ENCODE data around the gene AGPAT3. TPM values are rescaled to one million over a fixed set of nuclear protein-coding genes. Genes with fewer than 3 reads are reported as not detected.

AGPAT3 gene
- total and polyA plus RNA-seq, 7 donors, result 14.4 to 48.5 (median 20.3) TPM

GRCh38 chr21:43872531-43873197 lies 7.6 kb downstream of the AGPAT3 start:
- WGBS, 2 donors, result 90 to 93% methylated on average over 16 of the region's 16 CpGs
- TF ChIP-seq, protein P1, sequence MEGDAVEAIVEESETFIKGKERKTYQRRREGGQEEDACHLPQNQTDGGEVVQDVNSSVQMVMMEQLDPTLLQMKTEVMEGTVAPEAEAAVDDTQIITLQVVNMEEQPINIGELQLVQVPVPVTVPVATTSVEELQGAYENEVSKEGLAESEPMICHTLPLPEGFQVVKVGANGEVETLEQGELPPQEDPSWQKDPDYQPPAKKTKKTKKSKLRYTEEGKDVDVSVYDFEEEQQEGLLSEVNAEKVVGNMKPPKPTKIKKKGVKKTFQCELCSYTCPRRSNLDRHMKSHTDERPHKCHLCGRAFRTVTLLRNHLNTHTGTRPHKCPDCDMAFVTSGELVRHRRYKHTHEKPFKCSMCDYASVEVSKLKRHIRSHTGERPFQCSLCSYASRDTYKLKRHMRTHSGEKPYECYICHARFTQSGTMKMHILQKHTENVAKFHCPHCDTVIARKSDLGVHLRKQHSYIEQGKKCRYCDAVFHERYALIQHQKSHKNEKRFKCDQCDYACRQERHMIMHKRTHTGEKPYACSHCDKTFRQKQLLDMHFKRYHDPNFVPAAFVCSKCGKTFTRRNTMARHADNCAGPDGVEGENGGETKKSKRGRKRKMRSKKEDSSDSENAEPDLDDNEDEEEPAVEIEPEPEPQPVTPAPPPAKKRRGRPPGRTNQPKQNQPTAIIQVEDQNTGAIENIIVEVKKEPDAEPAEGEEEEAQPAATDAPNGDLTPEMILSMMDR (IDR thresholded peaks at IDR 0.05), result no peak
- TF ChIP-seq POLR2A (IDR thresholded peaks at IDR 0.05), result no peak
- TF ChIP-seq POLR2AphosphoS5 (IDR thresholded peaks at IDR 0.05), result no peak
- TF ChIP-seq EP300 (IDR thresholded peaks at IDR 0.05), result no peak
- no peak for DNase-seq

DNA sequence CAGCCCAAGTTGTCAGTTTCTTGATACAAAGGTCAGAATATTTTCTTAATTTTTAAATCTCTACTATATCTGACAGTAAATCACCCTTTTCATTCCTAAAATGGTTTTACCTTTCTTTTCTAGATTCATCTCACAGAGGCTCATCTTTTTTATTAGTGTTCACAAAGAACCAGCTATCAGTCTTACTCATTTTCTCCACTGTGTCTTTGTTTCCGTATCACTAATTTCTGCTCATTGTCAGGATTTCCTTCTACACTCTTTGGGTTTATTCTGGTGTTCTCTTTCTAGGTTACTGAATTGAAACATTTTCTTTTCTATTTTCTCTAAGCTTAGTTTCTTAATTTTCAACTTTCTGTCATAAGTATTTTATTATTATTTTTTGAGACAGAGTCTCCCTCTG lies 8.7 kb downstream of the AGPAT3 start:
- TF ChIP-seq POLR2AphosphoS5 (IDR thresholded peaks at IDR 0.05) (no peak), POLR2A (IDR thresholded peaks at IDR 0.05) (no peak), EP300 (IDR thresholded peaks at IDR 0.05) (no peak)
- TF ChIP-seq, protein P1 (IDR thresholded peaks at IDR 0.05), result no peak
- no peaks in the 10 kb centered on the region for H3K27me3 ChIP-seq
- 88 to 95% methylated on average over 1 of the region's 1 CpG for WGBS, 2 donors
- no peaks in the 10 kb centered on the region for H3K9me3 ChIP-seq
- H3K36me3 ChIP-seq, result no peaks in the 10 kb centered on the region
- intact Hi-C loops (cut with DNase I), result no loop called here
- H3K27ac ChIP-seq, result no peak overlapping the region
- H3K4me3 ChIP-seq, result no peak overlapping the region
- peaks cover 0 to 23% (median 11%) of the 10 kb centered on the region in 4 donors for H3K4me1 ChIP-seq
- no peak for DNase-seq

More at GRCh38 chr21:43872531-43873197, 7.6 kb downstream of the AGPAT3 start:
- no peaks in the 10 kb centered on the region for H3K9me3 ChIP-seq
- H3K36me3 ChIP-seq, result no peaks in the 10 kb centered on the region
- no peak overlapping the region for H3K4me3 ChIP-seq
- intact Hi-C loops (cut with DNase I), result no loop called here
- H3K27ac ChIP-seq, result no peak overlapping the region
- H3K4me1 ChIP-seq, result peaks cover 0 to 31% (median 19%) of the 10 kb centered on the region in 4 donors
- H3K27me3 ChIP-seq, result no peaks in the 10 kb centered on the region

DNA sequence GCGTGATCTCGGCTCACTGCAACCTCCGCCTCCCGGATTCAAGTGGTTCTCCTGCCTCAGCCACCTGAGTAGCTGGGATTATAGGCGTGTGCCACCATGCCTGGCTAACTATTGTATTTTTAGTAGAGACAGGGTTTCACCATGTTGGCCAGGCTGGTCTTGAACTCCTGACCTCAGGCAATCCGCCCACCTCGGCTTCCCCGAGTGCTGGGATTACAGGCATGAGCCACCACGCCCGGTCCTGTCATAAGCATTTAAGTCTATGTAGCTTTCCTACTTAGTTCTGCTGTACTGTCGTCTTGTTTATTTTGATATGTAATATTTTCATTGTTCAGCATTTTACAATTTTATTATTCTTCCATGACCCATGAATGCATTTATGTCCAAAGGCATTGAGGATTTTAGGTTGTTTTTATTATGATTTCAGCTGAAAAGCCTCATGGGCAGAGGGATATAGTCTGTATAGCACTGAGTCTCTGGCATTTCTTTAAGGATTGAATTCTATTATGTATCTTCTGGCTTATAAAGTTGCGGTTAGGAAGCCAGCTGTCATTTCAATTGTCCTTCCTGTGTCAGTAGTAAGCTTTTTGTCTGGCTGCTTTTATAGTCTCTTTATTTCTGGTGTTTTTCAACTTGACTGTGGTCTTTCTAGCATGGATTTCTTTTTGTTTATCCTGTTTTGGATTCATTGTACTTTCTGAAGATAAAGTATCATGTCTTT lies 9.2 kb downstream of the AGPAT3 start:
- TF ChIP-seq, protein P1 (IDR thresholded peaks at IDR 0.05), result no peak
- no peak for TF ChIP-seq POLR2A (IDR thresholded peaks at IDR 0.05)
- no peak for TF ChIP-seq POLR2AphosphoS5 (IDR thresholded peaks at IDR 0.05)
- no peak for TF ChIP-seq EP300 (IDR thresholded peaks at IDR 0.05)
- H3K27ac ChIP-seq, result no peak overlapping the region
- intact Hi-C loops (cut with DNase I), result no loop called here
- no peaks in the 10 kb centered on the region for H3K36me3 ChIP-seq
- H3K4me1 ChIP-seq, result peaks cover 0 to 22% (median 12%) of the 10 kb centered on the region in 4 donors
- H3K9me3 ChIP-seq, result no peaks in the 10 kb centered on the region
- 70 to 76% methylated on average over 12 of the region's 12 CpGs for WGBS, 2 donors
- no peak for DNase-seq
- no peaks in the 10 kb centered on the region for H3K27me3 ChIP-seq
- no peak overlapping the region for H3K4me3 ChIP-seq

- Histone ChIP-seq H3K4me3 (no peak overlapping the region), H3K4me1 (peaks cover 0 to 31% (median 21%) of the 10 kb centered on the region in 4 donors), H3K27me3 (no peaks in the 10 kb centered on the region), H3K27ac (no peak overlapping the region), H3K36me3 (no peaks in the 10 kb centered on the region), H3K9me3 (no peaks in the 10 kb centered on the region)
- intact Hi-C loops (cut with DNase I), result no loop called here
- DNase-seq, result no peak
- 94 to 96% methylated on average over 5 of the region's 5 CpGs for WGBS, 2 donors
- TF ChIP-seq EP300 (IDR thresholded peaks at IDR 0.05), result no peak
- TF ChIP-seq, protein P1 (IDR thresholded peaks at IDR 0.05), result no peak
- TF ChIP-seq POLR2AphosphoS5 (IDR thresholded peaks at IDR 0.05), result no peak
- TF ChIP-seq POLR2A (IDR thresholded peaks at IDR 0.05), result no peak
Measured at GRCh38 chr21:43876605-43877004, 11.6 kb downstream of the AGPAT3 start.
